Hindlimb muscle (tissue), 1 donor: ENCODE measurements around the gene DPYD. TPM values are rescaled to one million over a fixed set of nuclear protein-coding genes. Genes with fewer than 3 reads are reported as not detected.
A peak's percentile ranks its signal among the peaks of the same experiment; 100 is the strongest.

ENCODE experiments used
- DNase-seq: peaks from one replicate; pipeline ENCODE4 v3.0.0-alpha.2; 2013
- polyA plus RNA-seq: library from polyadenylated mRNA; unstranded; fragments of 120-200 nt; gene quantifications from one replicate; pipeline ENCODE4 v1.2.1, GENCODE V29; 2013; ENCODE audit not compliant: insufficient read length

DPYD gene
- polyA plus RNA-seq, 1 donor = 8.3 TPM

- no peak for DNase-seq
Measured at GRCh38 chr1:97783751-97784150, 137.1 kb downstream of the DPYD start.

- DNase-seq = no peak
Measured at GRCh38 chr1:97781762-97782337, 139.0 kb downstream of the DPYD start.

GRCh38 chr1:97780884-97781283, 139.9 kb downstream of the DPYD start:
- no peak for DNase-seq

DNA sequence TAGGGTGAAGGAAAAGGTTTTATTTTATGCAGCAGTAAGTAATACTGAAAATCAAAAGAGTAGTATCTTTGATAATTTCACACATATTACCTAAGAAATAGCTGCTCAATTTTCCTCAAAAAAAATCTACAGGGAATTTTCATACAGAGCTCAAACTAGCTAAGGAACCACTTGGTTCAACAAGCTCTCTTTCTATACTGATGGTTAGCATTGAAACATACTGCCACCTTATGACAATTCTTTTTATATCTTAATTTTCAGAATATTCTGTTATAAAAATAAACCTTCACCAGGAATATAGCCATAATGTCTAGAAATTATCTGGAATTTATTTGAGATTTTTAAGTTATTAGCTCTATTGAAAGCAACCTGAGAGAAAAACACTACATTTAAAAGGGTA, 142.1 kb downstream of the DPYD start:
- DNase-seq = no peak

- DNase-seq = no peak
Measured at GRCh38 chr1:97770376-97770775, 150.5 kb downstream of the DPYD start.

GRCh38 chr1:97767381-97767780, 153.5 kb downstream of the DPYD start:
- DNase-seq = no peak

DNA sequence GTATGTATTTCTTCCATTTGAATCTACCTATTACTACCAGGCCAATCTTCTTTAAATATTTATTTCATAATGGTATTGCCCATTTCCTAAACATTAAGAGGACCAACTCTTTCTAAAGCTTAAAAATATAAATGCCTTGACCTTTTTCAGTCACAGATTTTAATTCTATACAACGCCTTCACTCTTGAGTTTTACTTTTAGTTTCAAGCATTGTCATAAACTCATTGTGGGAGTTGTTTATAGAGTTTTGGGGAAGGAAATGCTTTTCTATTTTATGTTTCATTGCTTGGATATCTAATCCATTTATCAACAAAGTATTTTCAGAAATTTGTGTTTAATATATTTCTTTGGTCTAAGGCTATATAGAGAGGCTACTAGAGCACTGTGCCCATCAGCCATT, 155.8 kb downstream of the DPYD start:
- DNase-seq = no peak

DNA sequence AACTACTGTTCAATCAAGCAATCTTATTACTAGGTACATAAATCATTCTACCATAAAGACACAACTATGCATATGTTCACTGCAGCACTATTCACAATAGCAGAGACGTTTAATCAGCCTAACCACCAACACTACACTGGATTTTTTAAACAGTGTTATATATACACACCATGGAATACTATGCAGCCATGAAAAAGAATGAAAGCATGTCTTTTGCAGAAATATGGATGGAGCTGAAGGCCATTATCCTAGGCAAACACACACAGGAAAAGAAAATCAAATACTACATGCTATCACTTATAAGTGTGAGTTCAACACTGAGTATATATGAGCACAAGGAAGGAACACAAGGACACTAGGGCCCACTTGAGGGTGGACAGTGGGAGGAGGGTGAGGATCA, 159.2 kb downstream of the DPYD start:
- no peak for DNase-seq

DNA sequence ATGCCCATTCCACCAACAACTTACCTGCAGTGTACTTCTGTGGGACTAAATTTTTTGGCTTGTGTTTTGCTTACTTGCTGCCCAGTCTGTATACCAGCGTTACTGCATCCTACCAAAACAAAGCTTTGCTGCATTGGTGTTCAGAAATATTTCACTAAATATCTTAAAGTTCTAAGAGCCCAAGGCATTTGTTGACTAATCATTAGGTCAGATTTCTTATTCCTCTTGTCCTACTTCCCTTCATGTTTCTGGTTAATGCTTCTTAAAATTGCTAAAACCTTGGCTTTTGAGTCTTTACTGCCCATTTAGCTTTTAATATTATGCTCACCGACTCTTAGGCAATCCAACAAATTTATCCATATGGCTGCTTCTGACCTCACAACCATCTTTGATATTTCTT, 161.8 kb downstream of the DPYD start:
- no peak for DNase-seq

GRCh38 chr1:97758541-97759057, 162.2 kb downstream of the DPYD start:
- DNase-seq = peak; percentile 43

DNA sequence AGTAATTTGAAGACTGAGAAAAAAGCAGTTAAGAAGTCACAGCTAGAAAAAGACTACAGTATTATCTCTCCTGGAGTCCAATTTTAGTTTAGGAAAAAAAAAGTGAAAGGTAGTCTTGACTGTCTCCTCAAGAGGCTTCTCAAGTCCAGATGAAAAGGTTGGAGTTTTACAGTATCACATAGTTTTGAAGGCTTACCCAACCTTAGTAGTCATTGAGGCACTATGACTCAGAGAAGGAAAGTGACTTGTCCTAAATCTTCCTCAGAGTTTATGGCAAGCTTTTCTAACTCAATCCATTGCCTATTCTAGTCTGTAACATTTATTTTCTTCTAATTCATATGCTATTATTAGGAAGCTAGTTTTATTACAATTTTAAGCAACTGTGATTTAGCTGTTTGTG, 174.9 kb downstream of the DPYD start:
- DNase-seq = no peak

DNA sequence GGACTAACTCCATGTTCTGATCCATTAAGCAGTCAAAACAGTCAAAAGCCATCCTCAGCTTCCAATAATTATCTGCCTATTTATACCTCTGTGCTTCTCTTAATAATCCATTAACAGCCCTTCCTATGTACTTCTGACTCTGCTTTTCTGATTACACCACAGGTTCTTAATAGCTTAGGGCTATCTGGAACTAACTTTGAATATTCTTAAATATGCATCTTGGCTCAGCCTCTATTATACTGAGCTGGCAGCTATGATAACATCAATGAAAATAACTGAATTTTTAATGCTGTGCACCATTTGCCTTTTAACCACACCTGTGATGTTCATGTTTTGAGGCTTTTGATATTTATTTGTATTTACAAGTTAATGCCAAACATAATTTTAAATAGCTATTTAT, 175.9 kb downstream of the DPYD start:
- no peak for DNase-seq

DNA sequence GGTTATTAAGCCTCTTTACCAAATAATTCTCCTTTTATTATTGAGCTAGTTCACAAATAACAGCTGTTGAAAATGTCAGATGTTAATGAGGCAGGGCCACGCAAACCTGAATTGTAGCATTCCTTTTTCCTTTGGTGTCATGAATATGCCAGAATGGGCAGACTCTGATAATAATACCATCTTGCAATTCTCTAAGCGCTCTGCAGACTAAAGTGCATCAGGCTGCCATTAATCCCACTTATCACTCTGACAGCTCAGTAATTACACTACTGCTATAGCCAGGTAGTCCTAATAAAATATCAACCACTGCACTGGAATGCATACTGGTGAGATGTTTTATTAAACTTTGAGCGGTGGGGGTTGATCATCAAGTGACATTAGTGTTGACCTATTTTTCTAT, 177.7 kb downstream of the DPYD start:
- no peak for DNase-seq

- no peak for DNase-seq
Measured at GRCh38 chr1:97740891-97741290, 179.9 kb downstream of the DPYD start.

DNA sequence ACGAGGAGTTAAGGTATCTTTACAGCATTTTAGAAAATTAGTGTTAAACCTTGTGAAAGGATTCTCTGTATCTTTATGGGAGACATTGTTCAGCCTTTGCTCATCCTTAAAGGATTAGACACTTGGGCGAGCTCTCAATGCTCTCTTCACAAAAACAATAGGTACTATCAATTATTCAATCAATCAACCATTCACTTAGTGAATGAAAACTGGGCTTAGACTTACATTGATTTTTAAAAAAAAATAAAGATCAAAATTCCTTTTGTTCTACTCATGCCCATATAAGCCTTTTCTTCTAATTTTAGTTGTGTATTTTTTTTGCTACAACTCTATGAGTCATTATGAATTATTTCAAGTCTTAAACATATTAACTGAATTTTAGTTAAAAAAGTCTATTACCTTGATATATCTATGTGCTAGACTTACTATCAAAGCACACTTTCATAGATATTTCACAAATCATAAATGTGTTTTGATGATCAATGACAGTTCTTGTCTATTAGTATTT, 181.2 kb downstream of the DPYD start:
- no peak for DNase-seq

- DNase-seq = no peak
Measured at GRCh38 chr1:97738270-97738669, 182.6 kb downstream of the DPYD start.

- DNase-seq = no peak
Measured at GRCh38 chr1:97730271-97730670, 190.6 kb downstream of the DPYD start.

DNA sequence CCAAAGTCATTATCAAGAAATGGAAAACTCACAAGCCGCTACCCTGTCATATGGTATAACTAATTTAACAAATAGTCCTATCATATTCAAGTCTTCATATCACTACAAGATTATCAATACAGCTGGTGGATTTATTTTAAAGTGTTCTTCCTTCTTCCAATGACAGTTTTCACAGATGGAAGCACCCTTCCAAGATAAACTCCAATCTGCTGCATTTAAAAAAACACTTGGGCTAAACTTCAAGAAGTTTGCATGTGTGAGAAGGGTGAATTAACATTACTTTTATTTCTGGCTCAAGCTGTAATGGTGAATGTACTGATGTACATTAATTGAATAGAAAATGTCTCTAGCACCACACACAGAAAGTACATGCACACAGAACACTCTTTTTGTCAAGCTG, 192.4 kb downstream of the DPYD start:
- no peak for DNase-seq

DNA sequence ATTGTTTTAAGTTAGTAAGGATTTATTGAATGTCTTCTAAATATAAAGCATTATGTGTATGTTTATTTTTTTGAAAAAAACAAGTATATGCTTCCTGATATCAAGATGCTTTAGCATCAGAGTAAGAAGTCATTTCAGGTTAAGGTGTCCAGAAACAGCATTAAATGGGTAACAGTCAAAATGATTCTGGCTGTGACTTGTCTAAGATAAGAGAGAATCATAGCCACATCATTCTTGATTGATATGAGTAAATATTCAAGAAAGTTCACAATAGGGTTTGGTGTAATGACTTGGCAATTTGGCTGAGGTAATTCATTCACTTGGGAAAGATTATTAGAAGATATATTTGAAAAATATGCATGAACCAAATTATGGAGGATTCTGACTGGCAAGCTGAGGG, 193.8 kb downstream of the DPYD start:
- DNase-seq = no peak

DNA sequence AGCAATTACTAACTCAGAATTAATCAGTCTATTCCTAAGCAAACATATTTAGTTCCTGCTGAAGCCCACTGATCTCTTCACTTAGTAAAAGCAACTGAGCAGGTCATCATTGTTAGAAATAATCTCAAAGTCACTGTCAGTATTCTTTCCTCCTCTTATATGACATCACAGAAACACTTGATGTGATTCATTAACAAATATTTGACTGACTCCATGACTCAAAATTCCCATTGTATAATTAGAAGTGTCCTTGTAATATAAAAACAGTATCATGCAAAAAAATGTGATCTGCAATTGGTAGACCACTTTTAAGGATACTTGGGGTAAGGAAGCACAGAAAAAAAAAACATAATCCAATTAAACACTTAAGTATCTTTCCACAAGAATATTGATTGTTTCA, 194.4 kb downstream of the DPYD start:
- no peak for DNase-seq

- DNase-seq = no peak
Measured at GRCh38 chr1:97721221-97721620, 199.6 kb downstream of the DPYD start.

GRCh38 chr1:97712980-97713379, 207.9 kb downstream of the DPYD start:
- DNase-seq = no peak

GRCh38 chr1:97711858-97712257, 209.0 kb downstream of the DPYD start:
- DNase-seq = no peak

DNA sequence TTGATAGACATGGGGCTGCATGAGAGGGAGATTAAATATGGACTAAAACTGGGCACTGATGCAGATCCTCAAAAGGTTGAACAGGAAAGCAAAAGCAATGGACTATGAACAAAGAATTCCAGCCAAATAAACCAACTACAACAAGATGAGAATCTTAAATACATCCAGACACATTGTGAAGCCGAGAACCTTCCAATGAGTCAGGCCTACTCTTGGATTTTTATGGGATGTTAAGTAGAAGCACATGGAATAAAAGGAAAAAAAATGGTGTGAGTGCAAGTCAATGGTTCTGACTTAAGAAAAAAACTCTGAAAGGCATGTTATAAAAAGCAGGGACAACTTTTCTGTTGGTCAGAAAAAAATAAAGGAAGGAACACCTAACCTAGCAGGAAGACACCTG, 227.2 kb downstream of the DPYD start:
- DNase-seq = no peak

DNA sequence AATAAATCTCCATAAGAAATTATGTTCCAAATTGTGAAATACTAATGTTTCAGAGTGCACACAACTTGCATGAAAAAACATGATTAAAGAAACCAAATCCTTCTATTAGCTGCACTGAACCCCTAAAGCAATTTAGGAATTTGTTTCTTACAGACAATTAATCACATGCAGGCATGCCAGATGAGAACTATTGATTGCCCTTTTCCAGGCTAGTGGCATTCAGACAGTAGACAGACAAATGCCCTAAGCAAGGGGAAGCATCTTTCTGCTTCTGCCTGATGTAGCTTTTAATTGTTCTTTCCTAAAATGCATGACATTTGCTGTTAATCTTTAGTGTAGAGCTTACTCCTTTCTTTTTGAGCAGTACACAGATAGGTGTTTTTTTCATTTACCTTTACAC, 229.5 kb downstream of the DPYD start:
- DNase-seq = no peak
